Kidney epithelial cell (primary cell): ENCODE measurements around the gene HMG20B. TPM values are rescaled to one million over a fixed set of nuclear protein-coding genes. Genes with fewer than 3 reads are reported as not detected.

Source experiments
- DNase-seq: peaks from one replicate; pipeline ENCODE4 v3.0.0-alpha.2; 2010; ENCODE audit warnings: low read depth
- H3K27me3 ChIP-seq: 2 replicates; pipeline ENCODE4 v1.6.0; 2011; ENCODE audit warnings: low read length; ENCODE audit not compliant: control insufficient read depth, insufficient read depth
- H3K36me3 ChIP-seq: 2 replicates; pipeline ENCODE4 v1.5.1; 2011; ENCODE audit warnings: low read length; ENCODE audit not compliant: control insufficient read depth, insufficient read depth
- H3K4me3 ChIP-seq: 2 replicates; pipeline ENCODE4 v1.5.1; 2011; ENCODE audit warnings: low read depth, mild to moderate bottlenecking, control low read depth, low read length
- total RNA-seq: library from RNA; depleted of rRNA; stranded (reverse); fragments of >200 nt; gene quantifications from 2 replicates; pipeline ENCODE4 v1.2.3, GENCODE V29; 2015
- TF ChIP-seq, protein P1 (sequence below): IDR thresholded peaks from 2 replicates; pipeline ENCODE4 v1.5.1; 2011; ENCODE audit warnings: mild to moderate bottlenecking, moderate library complexity, low read length, control low read depth, inconsistent platforms; ENCODE audit not compliant: insufficient read depth, poor library complexity, severe bottlenecking

Gene HMG20B
- total RNA-seq, 1 donor from 2014 or later = 84.5 TPM

DNA sequence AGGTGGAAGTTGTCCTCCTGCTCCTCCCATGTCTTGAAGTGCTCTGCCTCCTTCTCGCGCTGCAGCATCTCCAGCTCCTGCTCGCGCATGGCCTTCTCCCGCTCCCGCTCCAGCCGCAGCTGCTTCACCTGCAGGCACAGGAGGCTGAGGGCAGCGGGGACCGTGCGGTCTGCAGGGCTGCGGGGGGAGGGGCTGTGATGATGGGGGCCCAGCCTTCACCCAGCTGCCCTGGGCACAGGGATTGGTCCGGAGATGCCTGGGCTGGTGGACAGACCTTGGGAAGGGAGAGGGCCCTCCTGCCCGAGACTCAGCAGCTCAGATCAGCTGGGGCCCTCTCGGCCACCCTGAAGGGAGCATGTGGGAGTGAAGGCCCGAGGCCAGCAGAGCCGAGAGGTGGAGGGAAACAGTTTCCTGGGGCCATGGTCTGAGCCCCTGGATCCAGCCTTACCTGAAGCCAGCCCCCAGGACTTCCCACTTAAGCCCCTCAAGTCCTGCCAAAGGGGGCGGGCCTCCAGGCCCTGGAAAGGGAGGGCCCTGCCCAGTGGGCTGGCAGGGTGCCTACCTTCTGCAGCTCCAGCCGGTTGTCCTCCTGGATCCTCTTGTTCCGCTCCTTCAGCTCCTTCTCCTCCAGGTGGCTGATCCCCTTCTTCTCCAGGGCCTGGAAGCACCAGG lies 47.5 kb downstream of the HMG20B start:
- TF ChIP-seq, protein P1, sequence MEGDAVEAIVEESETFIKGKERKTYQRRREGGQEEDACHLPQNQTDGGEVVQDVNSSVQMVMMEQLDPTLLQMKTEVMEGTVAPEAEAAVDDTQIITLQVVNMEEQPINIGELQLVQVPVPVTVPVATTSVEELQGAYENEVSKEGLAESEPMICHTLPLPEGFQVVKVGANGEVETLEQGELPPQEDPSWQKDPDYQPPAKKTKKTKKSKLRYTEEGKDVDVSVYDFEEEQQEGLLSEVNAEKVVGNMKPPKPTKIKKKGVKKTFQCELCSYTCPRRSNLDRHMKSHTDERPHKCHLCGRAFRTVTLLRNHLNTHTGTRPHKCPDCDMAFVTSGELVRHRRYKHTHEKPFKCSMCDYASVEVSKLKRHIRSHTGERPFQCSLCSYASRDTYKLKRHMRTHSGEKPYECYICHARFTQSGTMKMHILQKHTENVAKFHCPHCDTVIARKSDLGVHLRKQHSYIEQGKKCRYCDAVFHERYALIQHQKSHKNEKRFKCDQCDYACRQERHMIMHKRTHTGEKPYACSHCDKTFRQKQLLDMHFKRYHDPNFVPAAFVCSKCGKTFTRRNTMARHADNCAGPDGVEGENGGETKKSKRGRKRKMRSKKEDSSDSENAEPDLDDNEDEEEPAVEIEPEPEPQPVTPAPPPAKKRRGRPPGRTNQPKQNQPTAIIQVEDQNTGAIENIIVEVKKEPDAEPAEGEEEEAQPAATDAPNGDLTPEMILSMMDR = no peak

DNA sequence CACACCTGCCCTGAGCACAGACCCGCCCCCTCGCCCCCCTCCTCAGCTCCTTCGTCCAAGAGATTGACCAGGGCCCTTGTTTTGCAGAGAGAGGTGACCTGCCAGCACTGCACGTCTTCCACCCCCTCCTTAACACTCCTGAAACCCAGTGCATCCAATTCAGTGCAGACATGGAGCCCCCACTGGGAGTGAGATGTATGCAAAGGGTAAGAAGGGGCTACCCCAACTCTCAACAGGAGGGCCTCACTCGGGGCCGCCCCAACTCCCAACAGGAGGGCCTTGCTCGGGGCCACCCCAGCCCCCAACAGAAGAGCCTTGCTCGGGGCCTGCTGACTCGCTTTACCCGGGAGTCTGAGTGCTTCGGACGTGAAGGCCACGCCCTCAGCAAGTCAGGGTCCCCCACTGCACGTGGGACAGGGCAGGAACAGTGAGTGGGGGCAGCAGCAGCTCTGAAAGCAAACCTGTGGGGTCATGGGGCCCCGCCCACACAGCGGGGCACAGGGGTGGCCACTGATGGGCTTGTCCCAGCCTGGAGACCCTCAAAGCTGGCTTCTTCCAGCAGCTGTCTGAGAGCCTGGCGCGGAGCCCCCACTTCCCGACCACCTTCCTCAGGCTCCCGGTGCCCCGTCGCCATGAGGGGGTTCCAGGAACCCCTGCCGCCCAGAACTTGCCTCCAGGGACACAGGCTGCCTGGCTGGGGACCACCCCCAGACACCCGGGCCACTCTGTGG lies 48.2 kb downstream of the HMG20B start:
- Histone ChIP-seq H3K4me3 (no peak overlapping the region), H3K36me3 (no peaks in the 10 kb centered on the region), H3K27me3 (no peaks in the 10 kb centered on the region)
- TF ChIP-seq, protein P1 = no peak
- DNase-seq = no peak

More for the DNA sequence above, 47.5 kb downstream of the HMG20B start:
- no peaks in the 10 kb centered on the region for H3K36me3 ChIP-seq
- no peak overlapping the region for H3K4me3 ChIP-seq
- H3K27me3 ChIP-seq = no peaks in the 10 kb centered on the region
- DNase-seq = no peak

DNA sequence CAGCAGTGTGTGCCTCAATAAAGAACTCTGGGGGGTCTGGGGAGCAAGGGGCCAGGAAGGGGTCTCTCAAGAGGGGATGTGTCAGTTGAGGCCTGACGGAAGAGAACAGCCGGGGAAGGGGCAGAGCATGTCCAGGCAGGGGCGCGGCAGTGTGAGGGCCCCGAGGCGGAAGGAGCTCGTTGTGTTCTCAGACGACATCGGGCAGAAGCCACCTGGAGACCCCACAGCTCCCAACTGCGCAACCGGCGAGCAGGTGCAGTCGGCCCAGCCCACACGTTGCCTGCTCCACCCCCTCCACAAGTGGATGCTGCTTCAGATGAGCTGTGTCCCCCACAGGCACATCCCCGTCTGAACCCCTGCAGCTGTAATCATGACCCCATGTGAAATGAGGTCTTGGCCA lies 48.9 kb downstream of the HMG20B start:
- TF ChIP-seq, protein P1 = no peak
- H3K4me3 ChIP-seq = no peak overlapping the region
- H3K36me3 ChIP-seq = no peaks in the 10 kb centered on the region

DNA sequence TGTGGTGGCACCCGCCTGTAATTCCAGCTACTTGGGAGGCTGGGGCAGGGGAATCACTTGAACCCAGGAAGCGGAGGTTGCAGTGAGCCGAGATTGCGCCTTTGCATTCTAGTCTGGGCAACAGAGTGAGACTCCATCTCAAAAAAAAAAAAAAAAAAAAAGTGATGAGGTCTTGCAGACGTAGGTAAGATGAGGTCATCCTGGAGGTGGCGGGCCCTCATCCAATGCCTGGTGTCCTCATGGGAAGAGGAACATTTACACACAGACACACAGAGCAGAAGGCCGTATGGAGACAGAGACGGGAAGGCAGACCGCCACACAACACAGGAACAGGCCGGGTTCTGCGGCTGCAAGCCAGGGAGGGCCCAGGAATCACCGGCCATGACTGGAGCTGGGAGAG lies 49.5 kb downstream of the HMG20B start:
- Histone ChIP-seq H3K4me3 (no peak overlapping the region), H3K36me3 (no peaks in the 10 kb centered on the region), H3K27me3 (no peaks in the 10 kb centered on the region)
- TF ChIP-seq, protein P1 = no peak
- no peak for DNase-seq

More for the DNA sequence above, 48.9 kb downstream of the HMG20B start:
- DNase-seq = no peak
- H3K27me3 ChIP-seq = no peaks in the 10 kb centered on the region

DNA sequence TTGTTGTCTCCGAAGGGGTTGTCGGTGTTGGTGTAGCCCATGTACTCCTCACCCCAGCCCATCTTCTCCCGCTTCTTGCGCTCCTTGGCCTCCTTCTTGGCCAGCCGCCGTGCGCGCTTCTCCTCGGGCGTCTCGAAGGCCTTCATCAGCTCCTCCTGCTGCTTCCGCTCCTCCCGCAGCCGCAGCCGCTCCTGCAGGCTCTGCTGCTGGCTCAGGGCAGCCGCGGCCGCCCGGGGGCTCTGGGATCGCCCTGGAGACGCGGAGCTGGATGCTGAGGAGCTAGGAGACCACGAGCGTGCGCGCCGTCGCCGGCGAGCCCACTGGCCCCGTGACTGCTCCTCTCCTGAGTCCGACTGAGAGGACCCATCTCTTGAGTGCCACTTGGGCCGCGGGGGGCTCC lies 51.0 kb downstream of the HMG20B start:
- DNase-seq = no peak
- Histone ChIP-seq H3K36me3 (no peaks in the 10 kb centered on the region), H3K27me3 (no peaks in the 10 kb centered on the region), H3K4me3 (no peak overlapping the region)
- TF ChIP-seq, protein P1 = no peak

DNA sequence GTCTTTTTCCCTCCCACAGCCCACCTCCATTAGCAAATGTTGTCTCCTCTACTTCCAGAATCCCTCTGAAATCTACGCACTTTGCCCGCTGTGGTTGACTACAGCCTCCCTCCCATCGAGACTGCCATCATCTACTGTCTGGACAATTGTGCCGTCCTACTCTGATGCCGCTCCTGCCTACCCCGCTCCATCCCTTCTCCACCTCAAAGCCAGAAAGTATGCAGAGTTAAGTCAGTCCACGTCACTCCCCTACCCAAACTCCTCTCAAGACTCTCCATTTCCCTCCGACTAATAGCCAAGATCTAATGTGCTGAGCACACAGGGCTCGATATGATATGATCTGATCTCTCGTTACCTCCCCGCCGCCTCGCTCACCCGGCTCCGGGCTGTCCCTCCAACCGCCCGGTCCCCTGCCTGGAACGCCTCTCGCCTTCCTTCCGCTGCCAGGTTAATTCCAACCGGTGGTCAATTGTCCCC lies 53.3 kb downstream of the HMG20B start:
- H3K27me3 ChIP-seq = no peaks in the 10 kb centered on the region
- TF ChIP-seq, protein P1 = no peak
- no peak for DNase-seq
- no peaks in the 10 kb centered on the region for H3K36me3 ChIP-seq
- peak overlapping the region; percentile 93 for H3K4me3 ChIP-seq
